Heart left ventricle (tissue), 13 donors: Measurements from ENCODE around the gene KLHL29.

Experiments
- POLR2A ChIP-seq, 2 donors: fragments of 450-650 bp; IDR thresholded peaks; one replicate each; pipeline ENCODE4 v1.6.1; 2017; ENCODE audit warnings: antibody characterized with exemption in 2 of 2, mild to moderate bottlenecking in 2 of 2, moderate library complexity in 2 of 2
- TF ChIP-seq, protein P1 (sequence below), 12 donors: fragments of 200-600 bp; sonication (generic) in 4 of 12; IDR thresholded peaks; one replicate each; pipeline versions ENCODE4 v1.5.0 to v1.8.0; 2018 to 2022; ENCODE audit warnings: antibody characterized with exemption in 12 of 12, mild to moderate bottlenecking in 5 of 12
- donor health status: ischemic (EF 13 %, LVEDD 7.1; RV severe dilation, severe dysfunction).
- donor health status: DM: no; HTN: yes; CAD: no.
- donor health status: DM: no; HTN: no; CAD: no.
- donor health status: ischemic (EF 25% LVEDD 6.9; RV normal size, moderate dysfunction).
- donor health status: ischemic (EF 25% LVEDD 5.7; RV mildly dilated, moderate dysfunction).
- donor health status: ischemic (EF 35%, LVEDD 5.7; RV mildly dilated, moderate dysfunction).
- donor health status: nonischemic (EF 11% LVEDD 7.7; RV severe dilation, severe dysfunction).
- donor health status: DM: yes; HTN: yes; CAD: no.
- donor health status: PGD.
- donor health status: ischemic (EF 29% LVEDD 5.4; RV normal size, mild dysfunction).
- donor health status: nonischemic (EF 23%, LVEDD 6.1; RV moderate dilation, normal function).

GRCh38 chr2:23509103-23509502 is 124.1 kb downstream of the KLHL29 start:
- TF ChIP-seq, protein P1, sequence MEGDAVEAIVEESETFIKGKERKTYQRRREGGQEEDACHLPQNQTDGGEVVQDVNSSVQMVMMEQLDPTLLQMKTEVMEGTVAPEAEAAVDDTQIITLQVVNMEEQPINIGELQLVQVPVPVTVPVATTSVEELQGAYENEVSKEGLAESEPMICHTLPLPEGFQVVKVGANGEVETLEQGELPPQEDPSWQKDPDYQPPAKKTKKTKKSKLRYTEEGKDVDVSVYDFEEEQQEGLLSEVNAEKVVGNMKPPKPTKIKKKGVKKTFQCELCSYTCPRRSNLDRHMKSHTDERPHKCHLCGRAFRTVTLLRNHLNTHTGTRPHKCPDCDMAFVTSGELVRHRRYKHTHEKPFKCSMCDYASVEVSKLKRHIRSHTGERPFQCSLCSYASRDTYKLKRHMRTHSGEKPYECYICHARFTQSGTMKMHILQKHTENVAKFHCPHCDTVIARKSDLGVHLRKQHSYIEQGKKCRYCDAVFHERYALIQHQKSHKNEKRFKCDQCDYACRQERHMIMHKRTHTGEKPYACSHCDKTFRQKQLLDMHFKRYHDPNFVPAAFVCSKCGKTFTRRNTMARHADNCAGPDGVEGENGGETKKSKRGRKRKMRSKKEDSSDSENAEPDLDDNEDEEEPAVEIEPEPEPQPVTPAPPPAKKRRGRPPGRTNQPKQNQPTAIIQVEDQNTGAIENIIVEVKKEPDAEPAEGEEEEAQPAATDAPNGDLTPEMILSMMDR (IDR thresholded peaks at IDR 0.05): no peak
- TF ChIP-seq POLR2A (IDR thresholded peaks at IDR 0.05): no peak
